GM19240 (cell line): ENCODE results near the gene FLT3.
"Not testable (repeated sequence)": the region's sequence is repeated elsewhere in the genome, so short reads cannot be mapped to it uniquely, and the experiment has no call there.

ENCODE experiments used
- DNase-seq: peaks from one replicate; pipeline ENCODE4 v3.0.0; 2011; ENCODE audit warnings: low spot score; ENCODE audit not compliant: insufficient read length

Gene FLT3

DNA sequence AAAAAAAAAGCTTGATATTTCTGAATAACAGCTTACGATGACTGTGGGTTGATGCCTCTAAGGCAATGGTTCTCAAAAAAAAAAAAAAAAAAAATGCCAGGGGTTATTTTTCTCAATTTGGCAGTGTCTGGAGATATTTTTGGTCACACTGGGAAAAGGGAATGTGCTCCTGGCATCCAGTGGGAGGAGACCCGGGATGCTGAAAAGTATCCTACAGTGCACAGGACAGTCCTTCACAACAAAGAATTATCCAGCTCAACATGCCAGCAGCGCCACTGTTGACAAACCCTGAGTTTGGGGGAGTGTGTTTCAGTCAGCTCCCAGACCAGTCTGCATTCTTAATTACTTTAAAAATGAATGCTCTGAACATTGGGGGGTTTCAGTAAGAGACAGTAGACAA is 54.5 kb downstream of the FLT3 start:
- no peak for DNase-seq

DNA sequence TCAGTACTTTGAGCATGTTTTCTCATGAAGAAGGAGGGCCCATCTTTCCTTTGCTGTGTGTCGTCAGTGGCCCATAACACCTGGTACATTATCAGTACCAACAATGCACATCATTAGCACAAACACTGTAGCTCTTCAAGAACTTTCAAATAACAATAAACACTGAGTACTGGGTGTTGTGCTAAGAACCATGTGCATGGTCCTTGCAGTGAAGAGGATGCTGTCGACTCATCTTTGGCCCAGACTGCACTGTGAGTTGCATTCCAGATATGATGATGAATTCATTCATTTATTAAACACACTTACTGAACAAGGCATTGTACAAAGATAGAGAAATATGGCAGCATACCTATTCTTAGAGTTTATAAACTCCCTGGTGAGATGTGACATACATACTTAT is 55.8 kb downstream of the FLT3 start:
- DNase-seq = no peak

DNA sequence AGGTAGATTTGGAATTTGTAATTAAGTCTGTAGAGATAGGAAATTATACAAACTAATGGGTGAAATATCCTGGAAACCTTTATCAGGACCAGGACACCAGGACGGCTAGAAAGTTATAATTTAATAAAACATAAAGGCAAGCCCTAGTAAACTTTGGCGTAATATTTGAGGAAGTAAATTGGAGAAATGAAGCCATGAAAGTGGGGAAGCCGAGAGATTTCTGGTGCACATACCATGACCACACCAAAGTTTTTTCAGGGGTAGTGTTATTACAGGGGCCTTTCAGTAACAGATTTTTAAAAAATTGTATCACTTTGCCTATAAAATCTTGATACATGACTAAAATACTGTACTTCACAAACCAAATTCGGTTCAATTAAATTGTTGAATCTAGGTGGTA is 57.2 kb downstream of the FLT3 start:
- no peak for DNase-seq

DNA sequence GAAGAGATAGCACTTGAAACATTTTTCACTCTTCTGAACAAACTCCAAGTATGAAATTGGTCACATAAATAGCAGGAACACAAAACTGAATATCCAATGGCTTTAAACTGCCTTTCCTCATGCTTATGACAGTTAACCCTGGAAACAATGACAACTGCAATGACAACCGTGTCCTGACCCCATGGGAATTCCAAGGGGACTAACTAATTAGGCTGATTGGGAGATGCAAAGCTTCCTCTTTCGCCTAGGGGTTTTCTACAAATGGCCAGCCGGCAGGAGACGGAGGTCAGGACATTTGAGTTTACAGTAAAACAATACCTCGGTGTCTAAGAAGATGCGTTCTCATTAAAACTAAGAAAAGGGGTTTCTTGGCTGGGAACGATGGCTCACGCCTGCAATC is 58.9 kb downstream of the FLT3 start:
- DNase-seq = no peak

DNA sequence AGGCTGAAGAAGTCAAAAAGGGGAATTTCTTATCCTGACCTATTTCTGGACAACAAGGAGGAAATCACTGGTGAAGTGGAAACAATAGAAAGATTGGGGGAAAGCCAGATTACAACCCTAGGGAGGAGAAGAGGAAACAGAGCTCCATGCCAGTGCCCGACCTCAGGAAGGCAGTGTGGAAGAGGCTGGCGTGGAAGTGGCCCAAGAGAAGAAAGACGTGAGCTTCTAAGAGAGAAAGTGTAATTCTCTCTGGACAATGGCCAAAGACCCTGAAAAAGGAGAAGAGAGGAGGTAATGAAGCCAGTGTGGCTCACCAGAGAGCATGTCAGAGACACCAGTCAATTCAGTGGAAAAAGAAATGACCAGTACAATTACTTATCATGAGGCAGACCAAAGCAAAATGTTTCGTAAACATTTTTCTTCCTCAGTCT is 59.3 kb downstream of the FLT3 start:
- DNase-seq = no peak

DNA sequence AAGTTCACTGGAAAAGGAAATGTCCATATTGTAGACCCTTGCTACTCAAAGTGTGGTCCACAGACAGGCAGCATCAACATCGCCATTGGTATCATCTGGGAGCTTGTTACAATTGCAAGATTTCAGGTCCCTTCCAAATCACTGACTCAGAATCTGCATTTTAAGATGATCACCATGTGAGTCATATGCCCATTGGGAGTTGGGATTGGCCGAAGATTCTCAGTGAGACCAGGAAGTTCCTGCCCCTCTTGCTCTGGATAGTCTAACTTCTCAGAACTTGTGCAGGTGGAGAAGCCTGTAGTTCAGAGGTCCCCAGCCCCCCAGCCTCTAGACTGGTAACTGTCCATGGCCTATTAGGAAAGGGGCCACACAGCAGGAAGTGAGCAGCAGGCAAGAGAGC is 63.0 kb downstream of the FLT3 start:
- DNase-seq = no peak

DNA sequence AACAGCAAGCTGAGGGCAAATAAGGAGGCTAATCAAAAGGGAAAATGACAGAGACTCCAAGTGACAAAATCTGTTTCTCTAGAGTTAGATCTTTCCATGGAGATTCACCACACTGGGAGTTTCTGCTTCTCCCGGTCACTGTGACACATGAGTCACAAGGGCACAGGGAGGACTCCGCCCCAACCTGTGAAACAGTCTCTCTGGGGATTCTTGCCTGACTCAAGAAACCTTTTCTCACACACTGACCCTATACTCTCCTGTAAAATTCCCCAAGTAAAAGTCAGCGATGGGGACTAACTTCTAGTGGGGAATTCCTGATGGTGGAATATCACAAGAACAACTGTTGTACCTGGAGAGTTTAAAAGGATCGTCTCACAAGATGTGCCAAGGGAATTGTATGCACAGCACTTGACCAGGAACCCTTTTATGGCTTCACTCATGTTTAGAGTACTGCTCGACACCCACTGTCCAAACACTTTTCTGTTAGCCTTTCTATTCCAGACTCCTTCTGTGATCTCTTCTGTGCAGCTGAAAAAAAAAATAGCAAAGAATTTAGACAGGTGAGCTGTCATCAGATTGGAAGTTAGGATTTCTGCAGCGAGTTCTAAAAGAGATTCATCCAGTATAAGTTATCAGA is 65.1 kb downstream of the FLT3 start:
- no peak for DNase-seq

DNA sequence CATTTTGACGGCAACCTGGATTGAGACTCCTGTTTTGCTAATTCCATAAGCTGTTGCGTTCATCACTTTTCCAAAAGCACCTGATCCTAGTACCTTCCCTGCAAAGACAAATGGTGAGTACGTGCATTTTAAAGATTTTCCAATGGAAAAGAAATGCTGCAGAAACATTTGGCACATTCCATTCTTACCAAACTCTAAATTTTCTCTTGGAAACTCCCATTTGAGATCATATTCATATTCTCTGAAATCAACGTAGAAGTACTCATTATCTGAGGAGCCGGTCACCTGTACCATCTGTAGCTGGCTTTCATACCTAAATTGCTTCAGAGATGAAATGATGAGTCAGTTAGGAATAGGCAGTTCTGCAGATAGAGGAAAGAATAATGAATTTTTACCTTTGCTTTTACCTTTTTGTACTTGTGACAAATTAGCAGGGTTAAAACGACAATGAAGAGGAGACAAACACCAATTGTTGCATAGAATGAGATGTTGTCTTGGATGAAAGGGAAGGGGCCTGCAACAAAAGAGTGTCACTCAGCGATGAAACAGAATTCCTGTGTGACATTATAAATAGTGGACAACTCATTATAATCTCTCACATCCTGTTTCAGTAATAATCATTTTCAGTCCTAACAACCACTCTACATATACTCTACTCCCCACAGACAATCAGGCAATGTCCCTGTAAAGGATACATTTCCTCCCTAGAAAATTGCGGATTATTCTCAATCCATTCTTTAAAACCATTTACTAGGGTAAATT is 66.3 kb downstream of the FLT3 start:
- DNase-seq = no peak

DNA sequence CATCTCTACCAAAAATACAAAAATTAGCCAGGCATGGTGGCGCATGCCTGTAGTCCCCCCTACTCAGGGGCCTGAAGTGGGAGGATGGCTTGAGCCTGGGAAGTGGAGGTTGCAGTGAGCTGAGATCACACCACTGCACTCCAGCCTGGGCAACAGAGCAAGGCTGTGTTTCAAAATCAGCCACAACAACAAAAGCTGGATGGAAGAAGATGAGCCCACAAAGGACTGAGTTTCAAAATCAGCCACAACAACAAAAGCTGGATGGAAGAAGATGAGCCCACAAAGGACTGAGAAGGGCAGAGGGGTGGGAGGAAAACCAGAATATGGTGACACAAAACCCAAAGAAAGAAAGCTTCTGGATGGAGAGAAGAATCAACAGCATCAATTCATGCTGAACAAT is 67.9 kb downstream of the FLT3 start:
- DNase-seq = not testable (repeated sequence)

DNA sequence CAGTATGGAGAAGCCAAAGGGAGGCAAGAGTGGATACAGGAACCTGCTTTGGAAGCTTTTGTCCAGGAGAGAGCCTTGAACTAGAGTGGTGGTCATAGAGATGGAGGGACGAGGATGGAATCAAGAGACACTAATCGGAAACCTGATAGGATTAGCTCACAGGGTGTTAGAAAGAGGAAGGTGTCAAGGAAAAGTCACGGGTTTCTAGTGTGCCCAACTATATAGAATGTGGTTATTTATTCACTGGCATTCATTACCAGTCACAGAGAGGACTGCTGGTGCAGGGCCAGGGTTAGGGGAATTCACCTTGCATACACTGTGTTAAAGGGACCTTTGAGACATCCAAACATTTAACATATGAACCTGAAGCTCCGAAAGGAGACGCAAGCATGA is 68.5 kb downstream of the FLT3 start:
- DNase-seq = no peak

DNA sequence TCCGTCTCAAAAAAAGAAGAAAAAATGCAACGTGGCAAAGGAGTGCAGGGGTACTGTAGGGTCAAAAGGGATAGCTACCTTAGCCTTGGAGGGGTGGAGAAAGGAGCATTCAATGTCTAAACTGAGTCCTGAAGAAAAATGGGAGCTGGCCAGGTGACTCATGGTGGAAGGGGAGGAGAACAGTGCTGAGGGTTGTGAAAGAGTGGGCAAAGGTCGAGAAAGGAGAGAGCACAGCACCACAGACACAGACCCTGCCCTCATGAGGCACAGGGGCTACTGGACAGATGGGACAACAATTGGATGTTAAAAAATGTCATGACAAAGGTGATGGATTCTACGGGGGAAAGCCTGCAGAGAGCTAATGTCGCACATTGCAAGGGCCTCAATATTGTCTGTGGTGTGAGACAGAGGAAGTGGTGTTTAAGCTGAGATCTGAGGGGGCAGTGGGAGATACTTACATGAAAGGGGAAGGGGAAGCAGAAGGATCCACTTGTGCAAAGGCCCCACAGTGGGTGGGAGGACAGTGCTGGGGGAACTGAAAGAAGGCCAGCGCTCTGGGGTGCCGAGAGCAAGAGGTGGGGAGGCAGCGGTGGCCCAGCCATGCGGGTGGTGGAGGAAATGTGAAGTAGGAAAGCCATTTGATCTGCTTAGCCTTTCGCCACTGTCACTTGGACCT is 69.0 kb downstream of the FLT3 start:
- DNase-seq = no peak

DNA sequence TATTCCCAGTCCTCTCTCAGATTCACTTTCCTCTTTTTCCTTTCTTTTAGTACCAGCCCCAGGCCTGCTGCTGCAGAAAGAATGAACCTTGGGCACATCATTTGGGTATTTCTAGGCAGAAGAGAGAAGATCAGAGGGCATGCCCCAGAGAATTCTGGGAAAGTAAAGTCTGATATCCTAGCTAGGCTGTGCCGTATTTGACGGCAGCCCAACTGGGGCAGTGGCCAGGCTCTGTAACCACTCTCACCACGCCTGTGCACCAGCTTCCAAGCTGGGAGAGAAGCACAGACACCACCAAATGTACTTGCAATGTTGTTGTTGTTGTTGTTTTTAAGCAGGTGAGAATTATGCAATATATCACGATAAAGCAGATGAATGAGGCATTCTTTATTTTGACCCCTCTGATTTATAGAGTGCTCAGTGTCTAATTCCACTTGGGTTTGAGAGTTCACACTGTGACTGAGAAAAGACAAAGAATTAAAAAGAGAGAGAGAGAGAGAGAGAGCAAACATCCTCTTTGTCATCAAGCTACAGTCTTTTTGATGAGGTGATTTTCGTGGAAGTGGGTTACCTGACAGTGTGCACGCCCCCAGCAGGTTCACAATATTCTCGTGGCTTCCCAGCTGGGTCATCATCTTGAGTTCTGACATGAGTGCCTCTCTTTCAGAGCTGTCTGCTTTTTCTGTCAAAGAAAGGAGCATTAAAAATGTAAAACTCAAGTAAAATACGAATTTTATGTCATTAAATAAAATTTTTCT is 72.6 kb downstream of the FLT3 start:
- no peak for DNase-seq

DNA sequence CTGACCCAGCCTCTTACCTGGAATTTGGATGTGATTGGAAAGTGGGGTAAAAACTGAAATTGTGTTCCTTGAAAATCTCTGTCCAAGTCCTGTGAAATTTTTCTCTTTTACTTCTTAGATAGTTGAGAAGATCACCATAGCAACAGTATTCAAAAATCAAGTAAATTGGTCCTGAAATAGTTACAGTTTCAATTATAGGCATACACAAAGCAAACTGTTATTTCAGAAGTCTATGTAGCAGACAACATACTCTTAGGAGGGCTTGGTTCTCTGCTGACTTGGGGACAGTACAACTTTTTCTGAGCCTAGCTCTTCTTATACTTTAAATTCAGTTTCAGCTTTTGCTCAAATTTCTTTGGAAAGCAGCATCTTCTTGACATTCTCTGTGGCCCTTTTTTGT is 73.3 kb downstream of the FLT3 start:
- DNase-seq = no peak

DNA sequence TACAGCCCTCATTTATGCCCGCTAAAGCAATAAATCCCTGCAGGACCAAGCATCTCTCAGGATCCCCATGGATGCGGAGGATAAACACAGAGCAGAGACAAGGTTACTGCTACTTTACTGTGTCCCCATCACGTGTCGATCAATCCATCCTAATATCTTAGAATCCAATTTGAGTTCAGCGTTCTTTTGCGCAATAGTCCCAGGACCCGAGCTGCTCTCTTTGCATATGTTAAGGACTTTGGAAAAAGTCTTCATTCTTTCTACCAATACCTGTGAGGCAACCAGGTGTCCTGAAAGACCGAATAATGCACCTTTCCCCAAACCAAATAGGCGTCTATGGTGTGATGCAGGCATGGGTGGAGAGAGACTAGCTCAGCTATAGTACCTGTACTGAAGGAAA is 73.9 kb downstream of the FLT3 start:
- no peak for DNase-seq

DNA sequence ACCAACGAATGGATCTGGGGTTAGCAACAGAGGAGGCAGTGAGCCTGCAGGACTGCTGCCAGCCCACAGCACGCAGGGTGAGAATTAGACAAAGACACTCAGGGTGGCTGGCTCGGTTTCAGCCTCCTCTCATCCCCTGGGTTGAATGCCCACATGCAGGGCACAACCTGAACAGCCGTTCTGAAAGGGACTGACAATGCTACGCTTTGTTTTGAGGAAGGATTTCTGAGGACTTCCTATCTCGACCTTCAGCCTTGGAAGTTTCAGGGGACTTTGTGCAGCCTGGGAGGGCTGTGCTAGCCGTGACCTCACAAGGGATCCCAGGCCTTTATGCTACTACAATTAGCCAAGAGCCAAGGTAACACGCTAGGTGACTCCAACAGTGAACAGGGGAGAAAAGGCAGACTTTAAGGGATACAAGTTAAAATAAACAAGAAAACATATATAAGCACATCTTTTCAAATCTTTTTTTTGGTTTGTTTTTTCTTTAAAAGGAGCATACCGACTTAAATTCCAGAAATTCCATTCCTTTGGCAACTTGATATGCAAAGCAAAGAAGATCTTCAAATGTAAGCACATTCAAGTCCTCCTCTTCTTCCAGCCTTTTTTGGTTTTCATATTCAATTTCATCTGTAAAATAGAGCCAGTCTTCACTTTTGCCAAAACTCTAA is 77.4 kb downstream of the FLT3 start:
- DNase-seq = no peak

DNA sequence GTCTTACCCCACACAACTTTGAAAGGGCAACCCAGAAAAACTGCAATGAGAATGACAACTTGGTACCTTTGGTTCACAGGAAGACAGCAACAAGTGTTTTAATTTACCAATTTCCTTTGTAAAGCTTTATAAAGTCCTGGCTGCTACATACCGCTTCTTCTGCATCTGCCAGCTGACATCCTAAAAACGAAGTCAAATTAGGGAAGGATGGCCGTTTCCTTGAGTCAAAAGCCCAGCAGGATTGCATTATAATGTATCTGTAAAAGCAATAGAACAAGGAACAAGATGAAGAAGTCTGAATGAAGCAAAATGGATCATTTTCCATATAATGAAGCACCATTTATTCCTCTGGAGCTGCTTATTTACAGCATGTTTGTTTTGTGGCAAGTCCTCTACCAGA is 86.1 kb downstream of the FLT3 start:
- no peak for DNase-seq

DNA sequence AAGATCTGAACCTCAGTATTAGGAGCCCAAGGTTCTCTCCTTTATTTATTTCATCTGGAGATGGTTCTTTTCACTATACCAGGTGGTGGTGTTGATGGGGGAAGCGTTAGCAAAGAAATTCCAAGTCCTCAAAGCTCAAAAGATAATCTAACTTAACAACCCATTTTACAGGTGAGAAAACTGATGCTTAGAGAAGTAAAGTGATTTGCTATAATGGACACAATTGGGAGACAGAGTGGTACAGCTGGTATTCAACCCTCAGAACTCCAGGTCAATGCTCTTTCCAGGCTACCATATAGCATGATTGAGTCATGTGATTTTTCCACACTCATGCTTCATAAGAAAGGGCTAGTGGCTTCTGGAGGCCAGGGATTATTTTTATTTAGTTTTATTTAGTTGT is 86.9 kb downstream of the FLT3 start:
- no peak for DNase-seq

DNA sequence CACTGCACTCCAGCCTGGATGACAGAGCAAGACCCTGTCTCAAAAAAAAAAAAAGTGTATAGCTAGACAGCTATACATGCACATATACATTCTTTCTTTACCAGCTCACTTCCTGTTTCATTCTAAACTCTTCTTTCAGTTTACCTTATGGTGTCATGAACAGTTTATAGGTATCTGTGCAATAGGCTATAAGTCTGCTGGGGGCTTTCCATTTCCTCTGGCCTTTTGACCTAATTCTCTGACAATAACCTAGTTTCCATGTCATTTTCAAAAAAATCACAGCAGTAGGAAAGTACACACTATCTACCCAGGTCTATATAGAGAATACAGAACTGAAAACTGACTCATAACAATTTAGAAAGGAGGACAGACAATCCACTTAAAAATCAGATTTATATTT is 87.5 kb downstream of the FLT3 start:
- no peak for DNase-seq

DNA sequence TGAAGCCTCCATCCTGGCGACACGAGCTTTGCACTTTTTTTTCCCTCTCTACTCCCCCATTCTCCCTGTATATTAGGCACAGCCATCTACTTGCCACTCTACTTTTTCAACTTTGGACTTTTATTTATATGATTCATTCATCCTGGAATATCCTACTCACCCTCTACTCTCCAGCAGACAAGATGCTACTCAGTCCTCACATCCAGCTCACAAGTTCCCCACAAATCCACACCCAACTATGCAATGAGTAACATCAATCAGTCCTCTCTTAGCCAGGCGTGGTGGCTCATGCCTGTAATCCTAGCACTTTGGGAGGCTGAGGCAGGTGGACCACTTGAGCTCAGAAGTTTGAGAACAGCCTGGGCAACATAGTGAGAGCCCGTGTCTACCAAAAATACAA is 88.0 kb downstream of the FLT3 start:
- DNase-seq = no peak

DNA sequence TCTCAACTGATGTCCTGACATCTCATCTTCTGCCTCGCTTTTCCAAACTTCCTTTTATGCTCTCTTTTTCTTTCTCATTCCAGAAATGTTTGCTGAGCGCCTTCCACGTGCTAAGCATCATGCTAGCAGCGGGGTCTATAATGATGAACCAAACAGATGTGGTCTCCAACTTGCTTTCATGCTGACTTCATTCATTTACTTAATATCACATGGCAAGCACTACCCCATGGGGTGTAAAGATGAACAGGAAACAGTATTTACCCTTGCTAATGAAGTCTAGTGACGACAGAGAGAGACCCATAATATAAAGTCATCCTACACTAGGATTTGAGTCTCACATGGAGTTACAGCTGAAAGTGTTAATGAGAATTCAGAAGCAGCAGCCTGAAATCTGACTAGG is 90.3 kb downstream of the FLT3 start:
- no peak for DNase-seq

DNA sequence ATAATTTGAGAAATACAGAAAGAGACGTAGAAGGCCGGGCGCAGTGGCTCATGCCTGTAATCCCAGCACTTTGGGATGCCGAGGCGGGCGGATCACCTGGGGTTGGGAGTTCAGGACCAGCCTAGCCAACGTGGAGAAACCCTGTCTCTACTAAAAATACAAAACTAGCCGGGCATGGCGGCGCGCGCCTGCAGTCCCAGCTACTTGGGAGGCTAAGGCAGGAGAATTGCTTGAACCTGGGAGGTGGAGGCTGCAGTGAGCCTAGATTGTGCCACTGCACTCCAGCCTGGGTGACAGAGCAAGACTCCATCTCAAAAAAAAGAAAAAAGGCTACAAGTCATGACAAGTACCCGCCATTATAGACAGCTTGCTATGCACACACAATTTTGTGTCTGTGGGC is 95.4 kb downstream of the FLT3 start:
- DNase-seq = not testable (repeated sequence)
